Measurements from ENCODE around the gene KRTAP10-7. TPM values are rescaled to one million over a fixed set of nuclear protein-coding genes. Genes with fewer than 3 reads are reported as not detected.

The KRTAP10-7 gene
- polyA plus RNA-seq, 3 donors, result not detected

GRCh38 chr21:44593598-44594405, 6.6 kb upstream of the KRTAP10-7 start:
- no peaks in the 10 kb centered on the region for H3K9me3 Mint-ChIP-seq
- H3K4me2 ChIP-seq (replicated peaks; ENCODE audit: extremely low read depth, low read length, poor library complexity, severe bottlenecking), result no peak overlapping the region
- no peak for TF ChIP-seq CTCF (IDR thresholded peaks at IDR 0.05)
- intact Hi-C loops (cut with micrococcal nuclease), result no loop called here
- H3K36me3 ChIP-seq (replicated peaks in 1 of 2; ENCODE audit: control insufficient read depth in 1 of 2, insufficient read depth in 2 of 2, low read length in 2 of 2), result no peaks in the 10 kb centered on the region
- no peaks in the 10 kb centered on the region for H3K36me3 Mint-ChIP-seq
- no peaks in the 10 kb centered on the region for H3K9me3 ChIP-seq (replicated peaks in 1 of 2; ENCODE audit: control insufficient read depth in 1 of 2, insufficient read depth in 1 of 2, low read length in 2 of 2)
- peaks cover 2 to 27% (median 7%) of the 10 kb centered on the region in 3 donors for H3K27me3 Mint-ChIP-seq (ENCODE audit: low read depth in 3 of 3)
- no peaks in the 10 kb centered on the region for H3K4me1 ChIP-seq (ENCODE audit: control insufficient read depth in 1 of 2, insufficient read depth in 2 of 2, low read length in 2 of 2)
- H2AFZ ChIP-seq (ENCODE audit: insufficient read depth, low read depth, low read length, poor library complexity, severe bottlenecking), result no peak overlapping the region
- H3K27ac Mint-ChIP-seq, result no peak overlapping the region
- H3K27ac ChIP-seq (ENCODE audit: low read depth in 1 of 2, low read length in 2 of 2), result no peak overlapping the region
- no peak for DNase-seq
- H3K79me2 ChIP-seq (ENCODE audit: insufficient read depth, low read length), result no peaks in the 10 kb centered on the region
- H3K4me3 ChIP-seq (replicated peaks in 1 of 3; ENCODE audit: low read depth in 2 of 3, low read length in 3 of 3), result no peak overlapping the region
- H3K27me3 ChIP-seq (ENCODE audit: control insufficient read depth in 2 of 2, insufficient read depth in 2 of 2, low read length in 2 of 2), result no peaks in the 10 kb centered on the region
- no peak overlapping the region for H3K9ac ChIP-seq (ENCODE audit: insufficient read depth, low read length, poor library complexity, severe bottlenecking)
- H3K4me3 Mint-ChIP-seq, result no peak overlapping the region
- H4K20me1 ChIP-seq (ENCODE audit: insufficient read depth, low read length), result no peaks in the 10 kb centered on the region
- WGBS (ENCODE audit: insufficient coverage), result 76% methylated on average over 13 of the region's 20 CpGs
- H3K4me1 Mint-ChIP-seq, result no peaks in the 10 kb centered on the region

- Histone ChIP-seq H2AFZ (ENCODE audit: insufficient read depth, low read depth, low read length, poor library complexity, severe bottlenecking) (no peak overlapping the region), H3K4me3 (replicated peaks in 1 of 3; ENCODE audit: low read depth in 2 of 3, low read length in 3 of 3) (no peak overlapping the region), H3K4me1 (ENCODE audit: control insufficient read depth in 1 of 2, insufficient read depth in 2 of 2, low read length in 2 of 2) (no peaks in the 10 kb centered on the region), H3K4me2 (replicated peaks; ENCODE audit: extremely low read depth, low read length, poor library complexity, severe bottlenecking) (no peak overlapping the region), H3K9me3 (replicated peaks in 1 of 2; ENCODE audit: control insufficient read depth in 1 of 2, insufficient read depth in 1 of 2, low read length in 2 of 2) (no peaks in the 10 kb centered on the region), H3K79me2 (ENCODE audit: insufficient read depth, low read length) (no peaks in the 10 kb centered on the region), H4K20me1 (ENCODE audit: insufficient read depth, low read length) (no peaks in the 10 kb centered on the region), H3K27ac (ENCODE audit: low read depth in 1 of 2, low read length in 2 of 2) (no peak overlapping the region), H3K27me3 (ENCODE audit: control insufficient read depth in 2 of 2, insufficient read depth in 2 of 2, low read length in 2 of 2) (no peaks in the 10 kb centered on the region), H3K36me3 (replicated peaks in 1 of 2; ENCODE audit: control insufficient read depth in 1 of 2, insufficient read depth in 2 of 2, low read length in 2 of 2) (no peaks in the 10 kb centered on the region), H3K9ac (ENCODE audit: insufficient read depth, low read length, poor library complexity, severe bottlenecking) (no peak overlapping the region)
- no peaks in the 10 kb centered on the region for H3K4me1 Mint-ChIP-seq
- intact Hi-C loops (cut with micrococcal nuclease), result no loop called here
- TF ChIP-seq CTCF (IDR thresholded peaks at IDR 0.05), result no peak
- no peak overlapping the region for H3K27ac Mint-ChIP-seq
- no peak for DNase-seq
- peaks cover 0 to 2% (median 0%) of the 10 kb centered on the region in 7 donors for H3K9me3 Mint-ChIP-seq
- no peaks in the 10 kb centered on the region for H3K36me3 Mint-ChIP-seq
- H3K27me3 Mint-ChIP-seq (ENCODE audit: low read depth in 3 of 3), result peaks cover 2 to 27% (median 7%) of the 10 kb centered on the region in 3 donors
- H3K4me3 Mint-ChIP-seq, result no peak overlapping the region
- 71% methylated on average over 7 of the region's 12 CpGs for WGBS (ENCODE audit: insufficient coverage)
These were observed 5.9 kb upstream of the KRTAP10-7 start for GRCh38 chr21:44594406-44594916.
